ENCODE measurements around the gene CRIM1.

The CRIM1 gene

DNA sequence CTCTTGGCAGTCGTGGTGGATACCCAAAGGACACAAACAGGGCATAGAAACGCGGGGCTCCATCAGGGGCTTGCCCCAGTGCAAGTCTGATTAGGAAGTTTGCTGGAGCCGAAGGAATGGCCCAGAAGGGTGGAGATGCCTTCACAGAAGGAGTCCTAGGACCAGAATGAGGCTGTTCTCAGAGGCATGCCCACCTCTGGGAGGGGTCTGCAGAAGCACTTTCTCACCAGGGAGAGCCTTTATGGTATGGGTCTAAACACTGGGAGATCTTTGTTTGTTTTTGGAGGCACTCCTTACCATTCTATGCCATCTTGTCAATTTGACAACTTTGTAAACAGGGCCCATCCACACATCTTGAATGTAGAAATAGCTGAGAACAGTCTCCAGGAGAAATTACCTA lies 75.0 kb downstream of the CRIM1 start:
- no peak for DNase-seq

DNA sequence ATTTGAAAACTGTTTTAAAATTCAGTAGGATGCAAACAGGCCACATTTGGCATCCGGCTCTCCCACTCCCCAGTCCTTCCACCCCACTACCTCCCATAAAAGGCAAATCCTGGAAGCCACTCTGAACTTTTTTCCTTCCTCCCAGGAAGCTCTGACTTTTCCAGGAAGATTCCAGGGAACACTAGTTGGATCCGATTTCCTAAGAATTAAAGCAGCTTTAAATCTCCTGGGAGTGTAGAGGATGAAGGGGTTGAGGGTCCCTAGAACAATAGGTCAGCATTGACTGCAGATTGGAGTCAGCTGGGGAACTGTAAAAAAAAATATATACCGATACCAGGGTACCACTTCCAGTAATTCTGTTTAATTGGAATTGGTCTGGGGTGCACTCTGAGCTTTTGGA lies 76.9 kb downstream of the CRIM1 start:
- DNase-seq: no peak

DNA sequence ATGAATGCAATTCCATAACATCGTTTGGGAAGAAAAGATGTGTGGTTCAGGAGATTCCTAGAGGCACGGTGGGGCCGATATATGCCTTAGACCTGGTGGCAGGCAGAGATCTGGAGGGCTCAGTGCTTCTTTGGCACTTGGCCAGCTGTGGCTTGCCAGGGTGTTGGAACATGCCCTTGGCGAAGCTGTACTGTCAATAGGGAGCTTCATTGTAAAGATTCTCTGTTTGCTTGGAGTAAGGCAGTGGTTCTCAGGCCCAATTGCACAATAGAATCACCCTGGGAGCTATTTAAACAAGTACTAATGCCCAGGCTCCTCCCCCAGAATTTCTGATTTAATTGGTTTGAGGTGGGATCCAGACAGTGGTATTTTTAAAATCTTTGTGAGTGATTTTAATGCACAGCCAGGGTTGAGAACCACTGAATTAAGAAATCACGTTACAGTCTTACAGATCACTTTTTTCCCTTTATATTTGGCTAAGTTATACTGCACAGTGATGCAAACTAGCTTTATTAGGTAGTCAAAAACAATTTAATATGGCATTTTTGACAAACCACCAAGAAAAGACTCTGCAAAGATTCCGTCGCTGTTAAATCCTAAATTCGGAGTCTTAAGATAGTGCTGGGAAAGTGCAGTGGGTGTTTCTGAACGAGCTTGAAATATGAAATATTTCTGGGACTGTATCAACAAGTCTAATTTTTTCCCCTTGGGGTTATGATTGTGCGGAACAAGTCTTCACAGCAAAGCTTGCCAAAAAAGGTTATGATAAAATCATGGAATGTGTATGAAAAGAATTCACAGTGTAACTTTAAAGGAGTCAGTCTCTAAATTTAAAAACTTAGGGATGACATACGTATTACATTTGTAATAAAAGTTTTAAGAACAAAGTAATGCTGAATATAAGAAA lies 78.0 kb downstream of the CRIM1 start:
- DNase-seq: no peak

DNA sequence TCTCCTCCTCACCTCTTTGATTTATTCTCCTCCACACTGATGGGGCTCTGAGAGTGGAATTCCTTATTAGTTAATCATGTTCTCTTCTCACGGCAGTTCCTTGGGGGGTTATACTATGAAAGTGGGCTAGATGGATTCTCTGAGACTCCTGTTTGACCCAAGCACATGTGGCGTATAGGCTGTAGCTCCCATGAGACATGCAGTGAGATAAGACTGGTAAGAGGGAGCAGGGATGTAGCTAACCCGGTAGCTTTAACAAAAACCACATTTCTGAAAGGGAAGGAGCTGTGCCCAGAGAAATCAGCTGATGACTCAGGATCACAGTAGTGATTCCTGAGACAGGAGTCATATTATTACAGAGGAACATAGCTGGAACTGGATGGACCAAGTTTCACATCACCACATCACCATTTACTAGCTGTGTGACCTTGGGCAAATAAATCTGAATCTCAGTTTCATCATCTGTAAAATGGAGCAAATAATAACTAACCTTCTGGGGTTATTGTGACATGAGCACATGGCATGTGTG lies 82.9 kb downstream of the CRIM1 start:
- no peak for DNase-seq

DNA sequence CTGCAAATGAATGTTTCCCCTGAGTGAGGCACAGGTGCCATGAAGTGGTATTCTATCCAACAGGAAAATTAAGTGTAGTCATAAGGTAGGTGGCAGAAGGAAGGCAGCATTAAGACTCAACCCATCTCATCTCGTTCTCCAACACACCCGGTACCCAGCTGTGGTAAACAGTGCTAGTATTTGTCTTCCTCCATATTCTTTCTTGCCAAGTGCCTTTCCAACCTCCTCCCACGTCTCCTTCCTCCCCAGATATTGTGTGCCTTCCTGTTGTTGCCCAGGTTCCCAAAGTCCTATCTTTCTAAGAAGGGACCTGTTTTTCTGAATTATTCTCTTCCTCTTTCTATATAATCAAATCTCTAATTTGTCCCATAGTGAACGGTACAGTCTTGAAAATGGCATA lies 83.5 kb downstream of the CRIM1 start:
- DNase-seq: no peak

DNA sequence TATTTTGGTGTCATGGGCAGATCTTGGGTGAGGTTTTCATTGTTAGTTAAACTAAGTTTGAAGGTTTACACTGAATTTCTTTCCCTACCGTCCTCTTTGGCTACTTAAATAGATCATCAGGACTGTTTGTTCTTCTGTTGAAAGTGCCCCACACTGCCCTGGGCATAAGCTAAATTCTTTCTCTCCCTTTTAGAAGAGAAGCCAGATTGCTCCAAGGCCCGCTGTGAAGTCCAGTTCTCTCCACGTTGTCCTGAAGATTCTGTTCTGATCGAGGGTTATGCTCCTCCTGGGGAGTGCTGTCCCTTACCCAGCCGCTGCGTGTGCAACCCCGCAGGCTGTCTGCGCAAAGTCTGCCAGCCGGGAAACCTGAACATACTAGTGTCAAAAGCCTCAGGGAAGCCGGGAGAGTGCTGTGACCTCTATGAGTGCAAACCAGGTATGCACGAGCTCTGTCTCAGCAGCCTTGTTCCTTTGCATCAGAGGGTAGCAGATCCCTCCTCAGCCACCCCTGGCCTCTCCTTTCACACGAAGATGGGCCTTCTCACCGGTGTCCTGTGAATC lies 85.6 kb downstream of the CRIM1 start:
- no peak for DNase-seq

DNA sequence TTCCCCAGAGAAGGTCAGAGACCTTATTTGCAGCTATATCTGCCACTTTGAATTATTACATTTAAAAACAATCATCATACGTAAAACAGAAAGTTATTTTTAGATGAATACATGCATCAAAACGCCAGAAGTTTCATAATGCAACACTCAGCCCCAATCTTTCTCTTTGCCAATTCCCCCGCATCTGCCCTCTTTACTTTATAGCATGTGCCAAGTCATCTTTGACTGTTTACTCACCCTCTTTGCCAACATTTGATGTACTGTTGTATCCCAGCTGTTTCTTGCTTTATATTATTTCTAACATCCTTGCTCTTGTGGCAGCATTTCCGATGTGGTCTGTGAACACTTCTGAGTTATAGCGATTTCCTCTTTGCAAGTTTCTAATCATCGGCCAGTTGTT lies 86.2 kb downstream of the CRIM1 start:
- peak in 1 of 5 donors; percentile 37 for DNase-seq

DNA sequence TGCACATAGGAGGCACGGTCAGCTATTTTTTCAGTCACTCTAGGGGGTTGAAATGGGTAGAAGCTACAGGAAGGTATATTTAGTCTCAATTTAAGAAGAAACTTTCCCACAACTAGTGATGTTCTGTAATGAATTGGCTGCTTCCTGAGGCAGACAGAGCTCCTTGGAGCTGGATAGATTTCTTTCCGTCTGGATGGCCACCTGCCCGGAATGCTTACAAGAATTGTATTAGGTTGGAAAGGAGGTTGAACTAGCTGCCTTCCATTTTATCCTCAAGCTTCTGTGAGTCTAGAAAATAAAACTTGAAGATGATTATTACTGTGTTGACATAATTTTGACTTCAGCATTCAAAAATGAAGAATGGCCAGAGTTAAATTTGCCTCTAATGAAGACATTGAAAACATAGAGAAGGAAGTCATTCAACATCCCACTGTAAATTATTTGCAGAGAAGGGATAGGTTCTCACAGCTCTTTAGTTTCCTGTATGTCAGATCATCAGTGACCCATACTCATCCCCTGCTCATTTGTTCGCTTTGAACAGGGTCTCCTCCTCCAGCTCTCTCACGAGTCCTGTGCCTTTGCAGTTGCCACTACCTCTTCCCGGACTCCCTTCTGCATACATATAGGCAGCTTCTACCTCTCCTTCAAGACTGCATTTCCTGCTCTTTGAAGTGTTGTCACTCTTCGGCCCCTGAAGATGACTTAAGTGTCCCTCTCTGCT lies 88.8 kb downstream of the CRIM1 start:
- no peak for DNase-seq

DNA sequence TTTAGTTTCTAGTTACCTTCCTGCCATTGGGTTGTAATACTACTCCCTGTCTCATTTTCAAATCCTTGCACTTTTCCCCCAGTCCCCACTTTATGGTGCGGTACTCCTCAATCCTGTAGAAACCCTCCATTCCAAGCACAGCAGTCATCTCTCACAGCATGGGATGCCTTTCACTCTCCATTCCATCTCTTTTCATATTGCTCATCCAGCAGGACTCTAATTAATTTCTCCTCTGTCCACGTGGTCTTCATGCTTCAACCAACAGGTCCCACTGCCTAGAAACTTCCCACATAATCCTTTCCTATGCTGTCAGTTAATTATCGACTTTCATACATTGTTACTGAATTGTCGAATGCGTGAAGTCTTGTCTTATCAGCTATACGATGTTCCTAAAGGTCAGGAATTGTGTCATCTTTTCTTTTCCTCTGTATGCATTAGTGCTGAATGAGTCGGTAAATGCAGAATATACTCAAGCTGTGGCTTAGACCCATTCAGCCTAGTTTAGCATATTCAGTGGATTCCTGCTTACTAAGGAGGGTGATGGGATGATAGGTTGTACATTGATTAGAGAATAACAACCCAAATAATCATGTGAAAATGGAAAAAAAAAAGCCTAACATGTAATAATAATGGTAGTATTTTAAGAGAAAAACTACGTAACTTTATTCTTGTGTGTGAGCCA lies 89.7 kb downstream of the CRIM1 start:
- no peak for DNase-seq

DNA sequence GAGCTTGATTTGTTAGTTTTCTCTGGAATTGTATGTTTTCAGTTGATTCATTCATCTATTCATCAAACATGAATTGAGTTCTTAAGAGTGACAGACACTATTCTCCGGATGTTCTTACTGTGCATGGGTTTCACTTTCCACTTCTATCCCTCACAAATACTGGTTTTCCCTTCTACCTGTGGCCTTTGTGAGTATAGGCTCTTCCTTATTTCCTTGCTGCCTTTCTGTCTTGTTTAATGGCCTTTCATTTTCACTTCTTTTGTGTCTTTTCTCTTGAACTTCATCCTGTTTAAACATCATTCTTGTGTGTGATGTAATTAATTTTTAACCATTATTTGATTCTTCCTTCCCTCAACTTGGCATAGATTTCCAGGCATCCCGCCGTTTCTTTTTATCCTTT lies 90.7 kb downstream of the CRIM1 start:
- no peak for DNase-seq

DNA sequence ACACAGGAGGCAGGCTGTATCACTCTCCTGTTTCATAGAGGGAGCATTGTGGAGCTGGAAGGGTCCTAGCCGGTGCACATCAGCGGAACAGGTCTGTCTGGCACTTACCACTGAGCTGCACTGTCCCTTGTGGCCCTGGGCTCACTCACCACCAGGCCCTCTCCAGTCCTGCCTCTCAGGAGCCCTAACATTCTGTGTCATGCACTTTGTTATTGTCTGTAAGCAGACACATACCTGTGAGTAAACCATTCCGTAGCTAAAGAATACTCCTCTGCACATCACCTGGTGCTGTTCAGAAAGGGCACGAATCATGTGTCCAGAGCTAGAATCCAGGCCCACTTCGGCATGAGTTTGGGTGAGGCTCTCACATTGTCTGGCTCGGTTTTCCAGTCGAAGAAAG lies 93.6 kb downstream of the CRIM1 start:
- DNase-seq: no peak

DNA sequence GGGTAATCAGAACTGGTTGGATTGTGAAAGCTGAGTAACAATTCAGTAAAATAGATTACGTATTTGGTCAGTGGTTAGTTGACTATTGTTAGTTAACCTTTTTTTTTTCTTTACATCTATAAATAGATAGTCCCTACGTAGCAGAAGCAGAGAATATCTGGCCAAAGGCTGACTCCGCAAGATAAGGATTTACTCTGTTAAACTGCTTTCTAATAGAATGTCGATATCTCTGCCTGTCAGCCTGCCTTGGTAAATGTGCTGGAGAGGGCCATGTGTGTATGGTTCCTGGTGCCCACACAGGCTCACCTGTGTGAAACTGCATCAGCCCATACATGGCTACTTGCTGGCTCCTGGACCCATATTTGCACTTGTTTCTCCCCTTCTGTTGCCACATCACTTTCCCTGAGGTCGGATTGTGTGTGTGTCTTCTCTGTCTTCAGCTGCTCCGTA lies 94.4 kb downstream of the CRIM1 start:
- DNase-seq: no peak

DNA sequence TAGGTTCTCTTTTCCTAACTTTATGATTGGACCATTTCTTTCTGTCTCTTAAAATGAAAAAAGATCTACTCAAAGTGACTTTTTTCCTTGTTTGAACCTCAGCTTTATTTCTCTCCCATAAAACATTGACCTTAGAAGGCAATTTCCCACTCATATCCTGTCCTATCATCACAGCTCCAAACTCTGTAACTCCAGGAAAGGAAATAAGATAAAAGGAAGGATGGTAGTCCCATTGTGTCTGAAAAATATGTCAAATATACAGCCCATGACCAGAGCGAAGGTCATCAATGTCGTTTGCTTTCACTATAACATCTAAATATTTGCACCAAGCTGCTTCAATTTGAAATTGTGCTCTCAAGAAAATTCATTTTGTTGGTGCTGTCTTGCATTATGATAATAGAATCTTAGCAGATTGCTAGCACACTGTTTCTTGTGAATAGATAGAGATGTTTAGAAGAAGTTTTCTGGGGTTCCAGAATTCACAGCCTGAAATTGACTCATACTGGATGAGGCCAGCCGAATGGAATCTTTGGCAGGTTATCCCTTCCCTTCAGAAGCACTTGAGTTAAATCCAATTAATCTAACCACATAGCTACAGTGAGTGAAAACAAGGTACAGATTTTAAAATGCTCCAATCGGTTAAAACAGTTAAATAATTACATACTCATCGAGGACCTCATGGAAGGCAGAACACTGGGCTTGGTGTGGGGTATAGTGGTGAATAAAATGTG lies 95.1 kb downstream of the CRIM1 start:
- DNase-seq: no peak

DNA sequence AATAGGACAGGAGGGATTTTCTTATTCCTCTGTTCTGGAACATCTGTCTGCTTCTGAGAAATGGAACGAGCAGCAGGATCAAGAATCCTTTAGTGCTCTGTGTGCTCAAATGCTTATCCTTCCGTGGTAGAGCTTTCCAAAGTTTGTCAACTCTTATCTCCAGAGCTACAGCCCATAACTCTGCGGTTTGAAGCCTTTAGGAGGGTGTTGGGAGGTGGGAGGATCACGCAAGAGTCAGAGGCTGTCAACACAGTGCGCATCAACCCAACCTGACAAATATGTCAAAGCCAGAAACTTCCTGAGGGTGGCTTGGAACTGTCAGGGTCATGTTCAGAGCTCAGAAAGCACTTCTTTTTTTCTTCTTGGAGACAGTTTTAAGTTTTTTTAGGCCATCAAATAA lies 95.9 kb downstream of the CRIM1 start:
- DNase-seq: no peak

DNA sequence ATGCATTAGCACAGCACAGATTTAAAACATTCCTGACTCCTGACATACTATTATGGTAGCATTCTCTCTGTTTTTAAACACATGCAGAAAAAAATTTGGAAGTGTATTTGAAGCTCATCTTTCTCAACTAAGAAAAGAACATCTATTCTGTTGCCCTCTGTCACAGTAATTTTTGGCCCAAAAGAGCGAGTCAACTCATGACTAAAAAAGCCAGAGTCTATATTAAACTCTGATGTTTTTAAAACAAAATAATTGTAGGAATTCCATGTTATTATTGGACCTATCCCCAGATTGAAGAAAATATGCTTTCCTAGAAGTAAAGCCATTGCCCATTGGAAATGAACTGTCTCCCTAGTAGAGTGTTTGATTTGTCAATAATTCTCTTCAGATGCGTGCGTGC lies 96.7 kb downstream of the CRIM1 start:
- DNase-seq: no peak

DNA sequence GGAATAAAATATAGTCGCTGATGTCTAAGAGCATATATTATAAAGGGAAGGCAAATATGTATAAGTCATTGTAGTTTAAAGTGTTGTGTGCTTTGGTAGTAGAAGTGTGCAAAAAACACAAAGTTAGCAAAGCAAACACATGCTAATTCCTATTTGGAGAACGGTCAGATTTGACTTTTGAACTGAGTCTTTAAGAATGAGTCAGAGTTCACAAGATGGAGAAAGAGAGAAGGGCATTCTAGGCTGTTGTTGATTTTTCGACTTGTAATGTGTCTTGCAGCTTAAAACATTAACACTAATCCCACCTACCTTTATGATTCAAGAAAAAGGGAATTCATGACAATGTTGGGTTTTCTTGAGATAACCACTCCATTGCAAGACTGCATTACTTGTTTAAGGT lies 98.1 kb downstream of the CRIM1 start:
- no peak for DNase-seq

DNA sequence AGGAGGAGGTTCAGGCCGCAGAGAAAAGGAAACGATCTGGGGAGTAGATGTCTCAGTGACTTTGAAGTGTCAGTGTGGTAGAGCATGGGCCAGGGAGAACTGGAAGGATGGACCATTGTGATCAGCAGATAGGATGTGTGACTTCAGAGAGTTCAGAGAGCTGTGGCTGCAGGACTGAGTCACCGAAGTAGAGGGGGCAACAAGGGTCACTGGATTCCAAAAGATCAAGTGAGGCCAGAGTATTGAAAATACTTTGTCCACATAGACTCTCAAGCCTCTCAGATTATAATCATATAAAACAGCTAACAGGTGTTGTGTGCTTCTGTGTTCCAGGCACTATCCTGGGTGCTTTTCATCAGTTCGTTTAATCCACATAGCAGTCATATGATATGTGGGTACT lies 99.4 kb downstream of the CRIM1 start:
- DNase-seq: no peak

DNA sequence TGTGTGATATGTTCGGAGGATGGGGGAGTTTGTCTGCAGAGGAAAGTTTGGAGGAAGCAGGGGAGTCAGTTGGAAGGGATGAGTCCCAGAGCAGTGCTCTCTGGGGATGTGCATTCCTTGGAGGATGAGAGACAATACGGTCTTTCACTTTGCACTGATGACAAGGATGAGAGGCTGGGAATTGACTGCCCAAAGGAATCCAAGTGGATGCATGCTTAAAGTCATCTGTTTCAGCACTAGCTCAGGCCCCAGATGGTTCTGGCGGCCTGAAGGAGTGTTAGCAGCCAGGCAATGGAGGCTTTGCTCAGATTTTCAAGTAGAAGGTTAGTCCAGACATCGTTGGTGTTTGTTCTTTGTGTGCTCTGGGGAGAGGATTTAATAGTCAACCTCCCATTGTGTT lies 100.2 kb downstream of the CRIM1 start:
- DNase-seq: no peak

DNA sequence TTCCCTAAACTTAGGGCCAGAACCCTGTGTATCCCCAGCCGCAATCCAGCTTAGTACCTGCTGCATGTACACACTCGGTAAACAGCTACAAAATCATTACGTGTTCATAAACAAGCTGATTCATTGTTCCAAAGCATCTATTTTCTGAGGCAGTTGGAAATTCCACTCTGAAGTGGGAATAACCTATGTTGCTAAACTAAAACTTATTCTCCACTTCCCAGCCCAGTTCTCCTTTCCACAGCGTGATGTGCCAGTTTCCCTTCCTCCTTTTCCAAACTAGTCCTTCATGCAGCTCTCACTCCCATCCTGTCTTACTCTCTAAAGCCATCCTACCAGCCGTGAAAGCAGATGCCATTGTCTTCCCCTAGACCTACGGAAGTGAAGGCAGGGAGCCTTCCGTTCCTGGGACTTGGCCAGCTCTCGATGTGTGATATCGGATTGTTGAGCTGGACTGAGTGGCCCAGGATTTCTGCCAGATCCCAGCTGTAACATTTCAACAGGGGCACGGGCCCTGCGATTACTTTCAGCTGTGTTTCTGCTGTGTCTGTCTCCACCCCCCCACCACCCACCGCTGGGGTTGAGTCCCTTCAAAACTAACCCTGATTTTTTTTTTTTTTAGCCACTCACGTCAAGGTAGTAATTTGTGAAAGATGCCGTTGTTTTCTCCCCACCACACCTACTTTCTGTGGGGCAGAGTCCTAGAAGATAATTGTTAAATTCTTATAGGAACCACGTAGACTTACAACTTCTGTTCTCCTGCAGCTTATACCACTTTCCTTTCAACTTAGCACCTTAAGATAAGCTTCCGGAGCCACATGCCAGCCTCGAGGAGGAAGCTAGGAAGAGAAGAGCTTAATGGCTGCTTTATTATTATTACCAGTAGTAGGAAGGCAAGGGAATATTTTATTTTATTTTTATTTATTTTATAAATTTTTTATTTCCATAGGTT lies 100.9 kb downstream of the CRIM1 start:
- DNase-seq: no peak

DNA sequence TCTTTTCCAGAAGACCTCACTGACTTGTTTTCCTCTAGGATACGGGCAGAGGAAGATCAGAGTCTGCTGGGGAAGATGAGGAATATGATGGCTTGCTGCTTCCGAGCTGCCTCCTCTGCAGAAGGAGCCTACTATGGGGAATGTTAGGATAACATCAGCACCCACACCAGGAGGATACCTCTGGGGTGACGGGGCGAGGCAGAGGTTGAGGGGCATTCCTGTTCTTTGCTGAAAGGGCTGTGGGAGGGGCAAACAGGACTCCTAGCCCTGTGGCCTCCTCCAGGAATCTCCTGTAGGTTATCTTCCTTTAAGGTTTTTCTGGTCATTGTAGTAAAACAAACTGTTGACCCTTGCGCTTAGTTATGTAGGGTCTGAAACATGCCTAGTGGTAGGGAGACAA lies 102.5 kb downstream of the CRIM1 start:
- DNase-seq: no peak

DNA sequence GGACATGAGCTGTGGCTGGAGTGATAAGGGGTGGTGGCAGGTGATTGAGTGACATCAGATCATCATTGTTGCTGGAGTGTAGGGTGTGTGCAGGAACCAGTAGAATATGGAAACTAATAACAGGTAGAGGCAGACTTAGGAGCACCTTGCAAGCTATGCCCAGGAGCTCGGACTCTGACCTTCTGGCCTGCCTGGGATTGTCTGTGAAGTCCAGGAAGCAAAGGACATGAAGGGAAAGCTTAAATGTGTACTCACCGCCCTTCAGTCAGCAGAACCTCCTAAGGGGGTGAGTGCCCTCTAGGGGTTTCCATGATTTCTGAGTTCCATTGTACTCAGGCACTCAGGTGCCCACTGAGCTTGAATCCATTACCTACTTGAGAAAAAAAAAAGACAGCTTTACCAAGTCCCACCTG lies 104.2 kb downstream of the CRIM1 start:
- DNase-seq: no peak

All from T-helper 1 cell (primary cell).